Heart left ventricle (tissue), 13 donors: ENCODE measurements around the gene RNPEPL1.

Source experiments
- CTCF ChIP-seq, 12 donors: fragments of 200-600 bp; sonication (generic) in 4 of 12; IDR thresholded peaks; one replicate each; pipeline versions ENCODE4 v1.5.0 to v1.8.0; 2018 to 2022; ENCODE audit warnings: antibody characterized with exemption in 12 of 12, mild to moderate bottlenecking in 5 of 12
- POLR2A ChIP-seq, 2 donors: fragments of 450-650 bp; IDR thresholded peaks; one replicate each; pipeline ENCODE4 v1.6.1; 2017; ENCODE audit warnings: antibody characterized with exemption in 2 of 2, mild to moderate bottlenecking in 2 of 2, moderate library complexity in 2 of 2
- donor health status: ischemic (EF 13 %, LVEDD 7.1; RV severe dilation, severe dysfunction).
- donor health status: DM: no; HTN: yes; CAD: no.
- donor health status: DM: no; HTN: no; CAD: no.
- donor health status: ischemic (EF 25% LVEDD 6.9; RV normal size, moderate dysfunction).
- donor health status: ischemic (EF 25% LVEDD 5.7; RV mildly dilated, moderate dysfunction).
- donor health status: ischemic (EF 35%, LVEDD 5.7; RV mildly dilated, moderate dysfunction).
- donor health status: nonischemic (EF 11% LVEDD 7.7; RV severe dilation, severe dysfunction).
- donor health status: DM: yes; HTN: yes; CAD: no.
- donor health status: PGD.
- donor health status: ischemic (EF 29% LVEDD 5.4; RV normal size, mild dysfunction).
- donor health status: nonischemic (EF 23%, LVEDD 6.1; RV moderate dilation, normal function).

GRCh38 chr2:240586919-240587800 lies 18.9 kb downstream of the RNPEPL1 start:
- TF ChIP-seq POLR2A (IDR thresholded peaks at IDR 0.05) = no peak
- no peak for TF ChIP-seq CTCF (IDR thresholded peaks at IDR 0.05)
